Chondrocyte (in vitro differentiated cells): ENCODE measurements around the gene RYR2. TPM values are rescaled to one million over a fixed set of nuclear protein-coding genes. Genes with fewer than 3 reads are reported as not detected.

Source experiments
- DNase-seq: peaks from one replicate; pipeline ENCODE4 v3.0.0; 2021; ENCODE audit warnings: mixed read lengths, low spot score
- H3K27ac Mint-ChIP-seq: one replicate; pipeline ENCODE4 v1.8.0; 2021; ENCODE audit warnings: mild to moderate bottlenecking, moderate library complexity, mixed read lengths; ENCODE audit not compliant: unreplicated experiment
- H3K27me3 Mint-ChIP-seq: 2 replicates; pipeline ENCODE4 v1.8.0; 2021; ENCODE audit warnings: low read depth, mixed read lengths
- H3K36me3 Mint-ChIP-seq: 2 replicates; pipeline ENCODE4 v1.8.0; 2021; ENCODE audit warnings: low read depth, mixed read lengths
- H3K4me1 Mint-ChIP-seq: 2 replicates; pipeline ENCODE4 v1.8.0; 2021; ENCODE audit warnings: low read depth, mild to moderate bottlenecking, mixed read lengths
- H3K4me3 Mint-ChIP-seq: one replicate; pipeline ENCODE4 v1.8.0; 2021; ENCODE audit warnings: mild to moderate bottlenecking, moderate library complexity, mixed read lengths; ENCODE audit not compliant: unreplicated experiment
- H3K9me3 Mint-ChIP-seq: 2 replicates; pipeline ENCODE4 v1.8.0; 2021; ENCODE audit warnings: low read depth, mixed read lengths
- total RNA-seq: library from RNA; stranded (reverse); gene quantifications from 3 replicates; pipeline ENCODE4 v1.2.1, GENCODE V29; 2021
- TF ChIP-seq, protein P1 (sequence below): fragments of 200-600 bp; sonication (generic); IDR thresholded peaks from 2 replicates; pipeline ENCODE4 v1.5.0; 2021; ENCODE audit warnings: antibody characterized with exemption, mild to moderate bottlenecking, moderate library complexity

Gene RYR2
- total RNA-seq, 1 donor from 2014 or later, result 0.12 TPM

DNA sequence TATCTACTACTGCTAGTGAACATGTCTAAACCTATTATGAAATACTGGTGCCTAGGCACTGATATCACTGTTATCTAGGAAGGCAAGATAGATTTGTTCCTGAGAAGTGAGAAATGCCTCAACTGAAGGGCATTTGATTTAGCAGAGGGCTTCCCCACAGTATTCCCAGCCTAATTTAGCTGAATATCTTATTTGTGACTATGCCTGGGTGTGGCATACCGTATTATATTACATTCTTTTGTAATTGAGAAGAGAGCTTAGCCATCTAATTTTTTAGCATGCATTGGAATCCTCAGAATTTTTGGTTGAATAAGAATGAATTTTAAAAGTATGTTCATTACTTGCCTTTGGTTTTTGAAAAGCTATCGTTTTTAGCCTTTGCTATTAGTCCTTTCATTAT lies 749.6 kb downstream of the RYR2 start:
- H3K36me3 Mint-ChIP-seq, result no peaks in the 10 kb centered on the region
- peaks cover 2% of the 10 kb centered on the region for H3K27me3 Mint-ChIP-seq
- TF ChIP-seq, protein P1, sequence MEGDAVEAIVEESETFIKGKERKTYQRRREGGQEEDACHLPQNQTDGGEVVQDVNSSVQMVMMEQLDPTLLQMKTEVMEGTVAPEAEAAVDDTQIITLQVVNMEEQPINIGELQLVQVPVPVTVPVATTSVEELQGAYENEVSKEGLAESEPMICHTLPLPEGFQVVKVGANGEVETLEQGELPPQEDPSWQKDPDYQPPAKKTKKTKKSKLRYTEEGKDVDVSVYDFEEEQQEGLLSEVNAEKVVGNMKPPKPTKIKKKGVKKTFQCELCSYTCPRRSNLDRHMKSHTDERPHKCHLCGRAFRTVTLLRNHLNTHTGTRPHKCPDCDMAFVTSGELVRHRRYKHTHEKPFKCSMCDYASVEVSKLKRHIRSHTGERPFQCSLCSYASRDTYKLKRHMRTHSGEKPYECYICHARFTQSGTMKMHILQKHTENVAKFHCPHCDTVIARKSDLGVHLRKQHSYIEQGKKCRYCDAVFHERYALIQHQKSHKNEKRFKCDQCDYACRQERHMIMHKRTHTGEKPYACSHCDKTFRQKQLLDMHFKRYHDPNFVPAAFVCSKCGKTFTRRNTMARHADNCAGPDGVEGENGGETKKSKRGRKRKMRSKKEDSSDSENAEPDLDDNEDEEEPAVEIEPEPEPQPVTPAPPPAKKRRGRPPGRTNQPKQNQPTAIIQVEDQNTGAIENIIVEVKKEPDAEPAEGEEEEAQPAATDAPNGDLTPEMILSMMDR, result no peak
- no peaks in the 10 kb centered on the region for H3K4me1 Mint-ChIP-seq
- DNase-seq, result no peak
- no peaks in the 10 kb centered on the region for H3K9me3 Mint-ChIP-seq
- no peak overlapping the region for H3K27ac Mint-ChIP-seq
- no peak overlapping the region for H3K4me3 Mint-ChIP-seq

DNA sequence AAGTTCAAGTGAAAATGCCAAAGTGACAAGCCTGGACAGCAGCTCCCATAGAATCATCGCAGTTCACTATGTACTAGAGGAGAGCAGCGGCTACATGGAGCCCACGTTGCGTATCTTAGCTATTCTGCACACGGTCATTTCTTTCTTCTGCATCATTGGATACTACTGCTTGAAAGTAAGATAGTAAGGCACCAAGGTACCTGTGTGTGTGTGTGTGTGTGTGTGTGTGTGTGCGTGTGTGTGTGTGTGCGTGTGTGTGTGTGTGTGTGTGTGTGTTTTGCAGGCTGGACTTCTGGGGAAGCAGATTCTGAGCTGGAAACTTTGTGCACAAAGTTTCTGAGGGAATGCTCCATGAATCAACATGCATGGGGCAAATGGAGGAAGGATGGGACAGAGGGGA lies 750.2 kb downstream of the RYR2 start:
- no peaks in the 10 kb centered on the region for H3K4me1 Mint-ChIP-seq
- H3K4me3 Mint-ChIP-seq, result no peak overlapping the region
- no peak overlapping the region for H3K27ac Mint-ChIP-seq
- H3K36me3 Mint-ChIP-seq, result no peaks in the 10 kb centered on the region
- H3K27me3 Mint-ChIP-seq, result peaks cover 4% of the 10 kb centered on the region
- TF ChIP-seq, protein P1, result no peak
- no peak for DNase-seq
- H3K9me3 Mint-ChIP-seq, result no peaks in the 10 kb centered on the region

DNA sequence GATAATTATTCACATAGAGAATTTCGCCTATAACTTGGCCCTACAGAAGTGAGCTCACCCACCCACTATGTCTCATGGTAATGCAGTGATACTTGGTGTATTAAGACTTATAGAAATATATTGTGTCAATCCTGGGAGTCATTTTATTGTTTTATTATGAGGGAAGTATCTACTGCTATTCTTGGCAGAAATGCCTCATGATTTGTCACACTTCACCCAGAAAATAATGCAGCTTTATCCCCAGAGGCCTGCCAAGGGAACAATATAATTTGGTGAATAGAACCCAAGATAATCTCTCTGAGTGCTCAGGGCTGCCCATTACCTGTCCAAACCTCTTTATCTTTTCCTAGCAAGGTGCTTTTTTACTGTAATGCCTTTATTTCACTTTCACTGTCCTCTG lies 750.7 kb downstream of the RYR2 start:
- no peaks in the 10 kb centered on the region for H3K36me3 Mint-ChIP-seq
- H3K9me3 Mint-ChIP-seq, result no peaks in the 10 kb centered on the region
- H3K4me3 Mint-ChIP-seq, result no peak overlapping the region
- no peak overlapping the region for H3K27ac Mint-ChIP-seq
- no peaks in the 10 kb centered on the region for H3K4me1 Mint-ChIP-seq
- TF ChIP-seq, protein P1, result no peak
- peaks cover 6% of the 10 kb centered on the region for H3K27me3 Mint-ChIP-seq
- no peak for DNase-seq

DNA sequence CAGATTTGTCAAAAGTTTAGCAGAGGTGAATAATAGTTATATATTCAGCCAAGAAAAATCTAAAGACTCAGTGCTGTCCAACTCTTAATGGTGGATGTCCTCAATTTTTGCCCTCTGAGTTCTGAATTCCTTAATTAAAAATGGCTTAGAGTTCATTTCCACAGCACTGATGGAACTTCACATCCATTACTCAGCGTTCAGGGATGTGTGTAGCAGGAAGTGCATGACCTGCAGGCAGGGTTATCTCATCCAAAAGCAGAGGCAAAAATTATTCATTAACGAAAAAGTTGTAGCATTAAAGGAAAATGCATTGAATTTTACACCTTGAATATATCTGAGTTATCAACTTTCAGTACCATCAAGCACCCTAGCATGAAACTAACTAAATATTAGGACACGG lies 752.1 kb downstream of the RYR2 start:
- Mint-ChIP-seq H3K36me3 (no peaks in the 10 kb centered on the region), H3K27ac (no peak overlapping the region), H3K27me3 (peaks cover 6% of the 10 kb centered on the region), H3K4me3 (no peak overlapping the region), H3K4me1 (no peaks in the 10 kb centered on the region), H3K9me3 (no peaks in the 10 kb centered on the region)
- DNase-seq, result no peak
- TF ChIP-seq, protein P1, result no peak

DNA sequence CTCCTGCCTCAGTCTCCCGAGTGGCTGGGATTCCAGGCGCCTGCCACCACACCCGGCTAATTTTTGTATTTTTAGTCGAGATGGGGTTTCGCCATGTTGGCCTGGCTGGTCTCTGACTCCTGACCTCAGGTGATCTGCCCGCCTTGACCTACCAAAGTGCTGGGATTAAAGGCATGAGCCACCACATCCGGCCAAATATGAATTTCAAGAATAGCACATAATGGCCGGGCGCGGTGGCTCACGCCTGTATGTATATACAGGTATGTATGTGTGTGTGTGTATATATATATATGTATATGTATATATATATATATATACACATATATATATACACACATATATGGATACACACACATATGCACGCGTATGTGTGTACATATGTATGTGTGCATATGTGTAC lies 753.6 kb downstream of the RYR2 start:
- Mint-ChIP-seq H3K27ac (no peak overlapping the region), H3K4me1 (no peaks in the 10 kb centered on the region), H3K9me3 (no peaks in the 10 kb centered on the region), H3K36me3 (no peaks in the 10 kb centered on the region), H3K27me3 (peaks cover 6% of the 10 kb centered on the region), H3K4me3 (no peak overlapping the region)
- TF ChIP-seq, protein P1, result no peak
- DNase-seq, result no peak
